ENCODE measurements around the gene ODC1.
"Not testable (repeated sequence)": the region's sequence is repeated elsewhere in the genome, so short reads cannot be mapped to it uniquely, and the experiment has no call there.

ODC1 gene

GRCh38 chr2:10447895-10448575, at the start of gene ODC1:
Gene ODC1, minus strand, starts transcription at chr2:10448327. Its CDS starts 3,295 bp downstream, at chr2:10445032.
- DNase-seq (ENCODE audit: low read depth in 2 of 3, low spot score in 2 of 3), result peak; percentile 94 to 97 (median 96)

- DNase-seq (ENCODE audit: low read depth in 2 of 3, low spot score in 2 of 3), result peak in 1 of 3 experiments; percentile 44
Measured at GRCh38 chr2:10497797-10498251, 49.7 kb upstream of the ODC1 start.

DNA sequence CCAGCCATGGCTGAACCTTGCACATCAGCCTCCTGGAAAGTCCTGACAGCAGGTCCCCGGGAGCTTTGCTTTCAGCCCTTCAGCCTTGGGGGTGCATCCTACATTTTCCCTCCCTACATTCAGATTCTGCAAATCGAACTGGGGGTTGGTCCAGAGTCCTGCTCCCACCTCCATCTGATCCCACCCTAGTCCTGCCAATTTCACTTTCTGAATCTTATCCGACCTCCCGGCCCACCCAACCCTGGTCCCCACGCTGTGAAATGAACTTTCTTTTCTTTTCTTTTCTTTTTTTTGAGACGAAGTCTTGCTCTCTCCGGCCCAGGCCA, 47.8 kb upstream of the ODC1 start:
- DNase-seq (ENCODE audit: low read depth in 2 of 3, low spot score in 2 of 3), result no peak

DNA sequence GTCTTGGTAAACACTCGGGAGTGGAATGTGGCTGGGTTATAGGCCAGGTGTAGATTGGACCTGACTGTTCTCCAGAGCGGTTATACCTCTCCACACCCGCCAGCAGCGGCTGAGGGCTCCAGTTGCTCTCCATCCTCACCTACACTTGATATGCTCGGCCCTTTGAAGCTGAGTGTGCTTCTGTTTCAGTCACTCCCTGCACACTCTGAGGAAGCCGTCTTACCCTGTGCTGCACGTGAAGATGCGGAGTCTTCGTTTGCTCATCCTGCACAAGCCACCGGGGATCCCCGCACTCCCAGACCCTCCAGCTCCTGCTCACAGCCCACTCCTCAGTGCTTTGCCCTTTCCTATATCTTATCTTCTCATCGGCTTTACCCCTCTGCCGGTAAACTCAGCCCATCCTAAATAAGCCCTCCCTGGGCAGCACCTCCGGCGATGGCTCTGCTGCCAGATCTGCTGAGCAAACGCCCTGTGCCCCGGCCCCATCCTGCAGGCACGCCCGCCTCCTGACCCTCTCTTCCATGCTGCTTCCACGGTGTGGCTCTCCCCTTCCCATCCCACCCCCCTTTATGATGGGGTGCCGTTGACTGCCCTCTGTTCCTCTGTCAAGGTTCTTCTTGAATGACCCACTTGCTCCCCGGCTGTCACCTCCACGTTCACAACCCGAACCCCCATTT, 47.3 kb upstream of the ODC1 start:
- DNase-seq (ENCODE audit: low read depth in 2 of 3, low spot score in 2 of 3), result no peak

DNA sequence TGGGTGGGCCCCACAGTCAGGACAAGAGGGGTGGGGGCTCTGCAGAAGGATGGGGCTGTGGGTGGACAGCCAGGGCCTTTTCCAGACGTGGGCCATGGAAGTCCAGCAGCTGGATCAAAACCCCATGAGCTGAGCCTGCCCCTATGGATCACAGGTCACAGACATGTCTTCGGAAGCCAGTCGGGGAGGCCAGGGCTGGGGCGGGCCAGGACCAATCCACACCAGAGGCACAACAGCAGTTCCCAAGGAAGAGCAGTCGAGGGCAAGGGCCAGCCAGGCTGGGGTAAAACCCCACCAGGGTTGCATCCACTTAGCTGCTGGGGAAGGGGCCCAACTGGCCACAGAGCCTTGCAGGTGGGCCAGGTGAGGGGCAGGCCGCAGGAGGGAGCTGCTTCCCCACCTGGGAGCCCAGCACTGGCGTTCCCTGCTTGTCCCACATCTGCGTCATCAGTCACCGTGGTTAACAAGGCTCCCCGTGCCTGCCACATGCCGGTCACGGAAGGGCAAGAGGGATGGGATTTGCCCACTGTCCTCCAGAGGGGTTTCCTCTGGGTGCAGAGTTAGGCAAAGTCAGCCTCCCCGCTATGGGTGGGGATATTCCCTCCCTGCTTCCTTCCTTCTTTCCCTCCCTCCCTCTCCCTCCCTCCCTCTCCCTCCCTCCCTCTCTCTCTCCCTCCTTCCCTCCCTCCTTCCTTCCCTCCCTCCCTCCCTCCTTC, 46.4 kb upstream of the ODC1 start:
- no peak for DNase-seq (ENCODE audit: low read depth in 2 of 3, low spot score in 2 of 3)

DNA sequence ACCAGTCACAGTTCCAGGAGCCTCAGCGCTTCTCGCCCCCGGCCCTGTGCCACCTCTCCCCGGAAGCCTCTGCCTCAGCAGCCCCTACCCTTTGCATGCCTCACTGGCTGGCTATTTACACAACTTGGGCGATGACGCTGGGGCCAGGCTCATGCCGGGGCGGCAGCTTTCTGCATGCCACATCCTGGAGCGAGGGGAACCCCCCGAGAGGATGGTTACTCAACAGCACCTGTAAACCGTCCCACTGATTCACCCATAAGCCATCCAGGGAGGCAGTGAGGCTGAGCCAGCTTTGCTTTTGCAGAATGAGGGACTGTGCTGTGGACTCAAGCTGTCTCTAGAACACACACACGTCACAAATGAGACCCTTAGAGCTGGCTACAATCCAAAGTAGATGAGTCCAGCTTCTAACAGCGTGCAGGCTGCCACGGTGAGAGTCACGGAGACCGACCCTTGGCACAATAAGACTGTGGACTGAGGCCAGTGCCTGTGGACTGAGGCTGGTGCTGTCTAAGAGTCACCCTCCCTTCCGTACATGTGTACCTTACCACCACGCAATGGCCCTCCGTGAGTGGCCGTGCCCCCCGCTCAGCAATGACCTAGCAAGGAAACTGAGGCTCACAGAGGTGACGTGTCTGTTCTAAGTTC, 45.6 kb upstream of the ODC1 start:
- DNase-seq (ENCODE audit: low read depth in 2 of 3, low spot score in 2 of 3), result peak in 2 of 3 experiments; percentile 60 to 64

DNA sequence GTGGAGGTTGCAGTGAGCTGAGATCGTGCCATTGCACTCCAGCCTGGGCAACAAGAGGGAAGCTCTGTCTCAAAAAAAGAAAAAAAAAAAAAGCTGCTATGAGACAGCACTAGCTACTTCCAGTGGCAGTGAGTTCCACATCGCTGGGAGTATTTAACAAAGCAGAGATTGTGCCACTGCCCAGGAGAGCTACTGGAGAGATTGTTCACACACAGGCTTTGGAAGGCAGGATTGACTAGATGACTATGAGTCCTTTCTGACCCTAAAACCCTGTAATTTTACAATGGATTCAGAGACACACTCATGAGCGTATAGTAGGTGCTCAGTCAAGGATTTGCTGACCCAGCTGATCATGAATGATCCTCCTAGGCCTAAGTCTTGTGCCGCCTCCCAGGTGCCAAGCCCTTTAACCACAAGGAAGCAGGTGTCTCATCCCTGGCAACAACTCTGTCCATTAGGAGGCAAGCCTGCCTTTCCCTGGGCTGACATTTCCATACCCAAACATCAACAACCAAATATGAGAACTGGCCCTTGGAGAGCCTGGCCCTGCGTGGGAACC, 45.0 kb upstream of the ODC1 start:
- DNase-seq (ENCODE audit: low read depth in 2 of 3, low spot score in 2 of 3), result no peak

GRCh38 chr2:10490806-10491291, 42.7 kb upstream of the ODC1 start:
- no peak for DNase-seq (ENCODE audit: low read depth in 2 of 3, low spot score in 2 of 3)

DNA sequence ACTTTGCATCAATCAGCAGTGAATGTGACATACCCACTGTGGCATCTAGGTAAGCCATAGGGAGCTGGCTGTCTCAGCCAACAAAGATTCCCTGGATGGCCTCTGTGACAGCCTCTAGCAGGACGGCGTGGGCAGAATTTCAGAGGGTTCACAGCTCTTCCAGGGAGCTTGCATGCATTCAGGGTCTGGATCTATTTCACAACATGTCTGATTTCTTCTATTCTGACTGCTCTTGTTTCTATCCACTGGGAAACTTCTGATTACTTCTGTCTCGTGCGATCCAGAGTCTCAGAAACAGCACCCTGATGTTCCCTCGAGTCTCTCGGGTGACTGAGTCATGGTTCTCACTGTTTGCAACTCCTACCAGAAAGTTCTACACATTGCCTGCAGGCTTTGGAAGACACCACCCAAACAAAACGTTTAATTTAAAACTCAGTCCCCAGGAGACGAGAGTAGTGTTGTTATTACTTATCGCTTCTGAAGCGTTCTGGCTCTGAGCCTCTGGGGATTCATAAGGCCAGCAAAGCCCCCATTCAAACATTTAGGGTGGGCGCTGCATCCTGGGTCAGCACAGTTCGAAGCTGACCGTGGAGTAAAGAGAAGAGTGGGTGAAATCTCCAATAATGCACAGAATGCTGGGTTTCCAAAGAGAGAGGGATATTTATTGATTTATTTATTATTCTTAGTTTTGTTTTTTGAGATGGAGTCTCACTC, 41.9 kb upstream of the ODC1 start:
- no peak for DNase-seq (ENCODE audit: low read depth in 2 of 3, low spot score in 2 of 3)

DNA sequence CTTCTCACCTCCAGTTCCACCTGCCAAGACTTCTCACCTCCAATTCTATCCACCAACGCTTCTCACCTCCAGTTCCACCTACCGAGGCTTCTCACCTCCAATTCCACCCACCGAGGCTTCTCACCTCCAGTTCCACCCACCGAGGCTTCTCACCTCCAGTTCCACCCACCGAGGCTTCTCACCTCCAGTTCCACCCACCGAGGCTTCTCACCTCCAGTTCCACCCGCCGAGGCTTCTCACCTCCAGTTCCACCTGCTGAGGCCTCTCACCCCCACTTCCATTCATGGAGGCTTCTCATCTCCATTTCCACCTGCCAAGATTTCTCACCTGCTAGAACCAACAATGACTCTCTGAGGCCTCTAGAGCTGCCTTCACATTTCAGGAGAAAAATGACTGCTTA, 40.0 kb upstream of the ODC1 start:
- DNase-seq (ENCODE audit: low read depth in 2 of 3, low spot score in 2 of 3), result not testable (repeated sequence)

DNA sequence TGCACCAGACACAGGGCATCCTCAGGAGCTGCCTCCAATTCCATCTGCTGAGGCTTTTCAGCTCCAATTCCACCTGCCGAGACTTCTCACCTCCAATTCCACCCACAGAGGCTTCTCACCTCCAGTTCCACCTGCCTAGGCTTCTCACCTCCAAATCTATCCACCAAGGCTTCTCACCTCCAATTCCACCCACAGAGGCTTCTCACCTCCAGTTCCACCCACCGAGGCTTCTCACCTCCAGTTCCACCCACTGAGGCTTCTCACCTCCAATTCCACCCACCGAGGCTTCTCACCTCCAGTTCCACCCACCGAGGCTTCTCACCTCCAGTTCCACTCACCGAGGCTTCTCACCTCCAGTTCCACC, 39.6 kb upstream of the ODC1 start:
- DNase-seq (ENCODE audit: low read depth in 2 of 3, low spot score in 2 of 3), result not testable (repeated sequence)

- no peak for DNase-seq (ENCODE audit: low read depth in 2 of 3, low spot score in 2 of 3)
Measured at GRCh38 chr2:10487081-10487740, 39.1 kb upstream of the ODC1 start.

- DNase-seq (ENCODE audit: low read depth in 2 of 3, low spot score in 2 of 3), result no peak
Measured at GRCh38 chr2:10486601-10487079, 38.5 kb upstream of the ODC1 start.

GRCh38 chr2:10486091-10486490, 38.0 kb upstream of the ODC1 start:
- no peak for DNase-seq (ENCODE audit: low read depth in 2 of 3, low spot score in 2 of 3)

- DNase-seq (ENCODE audit: low read depth in 2 of 3, low spot score in 2 of 3), result no peak
Measured at GRCh38 chr2:10482913-10483312, 34.8 kb upstream of the ODC1 start.

DNA sequence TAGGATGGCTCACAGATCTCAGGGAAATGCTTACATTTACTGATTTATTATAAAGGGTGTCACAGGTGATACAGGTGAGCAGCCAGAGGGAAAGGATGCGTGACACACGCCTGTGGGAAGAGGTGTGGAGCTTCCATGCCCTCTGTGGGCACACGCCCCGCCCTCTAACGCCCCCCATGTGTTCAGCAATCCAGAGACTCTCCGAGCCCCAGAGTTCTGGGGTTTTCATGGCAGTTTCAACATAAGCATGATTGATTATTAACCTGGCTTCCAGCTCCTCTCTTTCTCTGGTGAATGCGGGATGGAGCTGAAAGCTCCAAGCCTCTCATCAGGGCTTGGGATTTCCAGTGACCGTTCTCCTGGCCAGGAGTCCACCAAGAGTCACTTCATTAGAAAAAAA, 34.3 kb upstream of the ODC1 start:
- DNase-seq (ENCODE audit: low read depth in 2 of 3, low spot score in 2 of 3), result no peak

GRCh38 chr2:10481666-10482157, 33.6 kb upstream of the ODC1 start:
- no peak for DNase-seq (ENCODE audit: low read depth in 2 of 3, low spot score in 2 of 3)

- no peak for DNase-seq (ENCODE audit: low read depth in 2 of 3, low spot score in 2 of 3)
Measured at GRCh38 chr2:10481055-10481665, 33.0 kb upstream of the ODC1 start.

- no peak for DNase-seq (ENCODE audit: low read depth in 2 of 3, low spot score in 2 of 3)
Measured at GRCh38 chr2:10480359-10480949, 32.3 kb upstream of the ODC1 start.
